ENCODE measurements around the gene GRK1. TPM values are rescaled to one million over a fixed set of nuclear protein-coding genes. Genes with fewer than 3 reads are reported as not detected.
"Not testable (repeated sequence)": the region's sequence is repeated elsewhere in the genome, so short reads cannot be mapped to it uniquely, and the experiment has no call there.

Gene GRK1
- total and polyA plus RNA-seq, 2 experiments from 2014 or later = not detected

DNA sequence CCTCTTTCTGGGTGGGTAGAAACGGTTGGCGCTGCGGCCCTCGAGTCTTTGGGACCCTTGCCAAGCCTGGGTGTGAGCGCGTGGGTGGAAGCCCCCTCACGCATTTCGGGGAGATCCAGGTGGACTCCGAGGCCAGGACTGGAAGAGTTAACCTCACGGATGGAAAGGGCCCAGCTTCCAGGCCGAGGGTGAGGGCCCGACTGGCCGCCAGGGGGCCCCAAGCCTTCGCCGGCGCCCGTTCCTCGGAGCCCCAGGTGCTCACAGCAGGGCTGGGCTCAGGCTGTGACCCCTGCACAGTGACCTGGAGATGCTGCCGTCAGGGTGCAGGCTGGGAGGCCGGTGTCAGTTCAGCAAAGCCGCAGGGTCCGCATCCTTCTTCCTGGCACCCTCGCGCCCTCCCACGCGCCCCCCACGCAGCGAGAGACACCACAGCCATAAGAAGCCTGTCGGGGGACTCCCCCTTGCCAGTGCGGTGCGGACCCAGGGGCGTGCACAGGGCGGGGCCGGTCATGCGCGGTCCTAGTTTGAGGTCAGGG lies 57.8 kb downstream of the GRK1 start:
- TF ChIP-seq, protein P1, sequence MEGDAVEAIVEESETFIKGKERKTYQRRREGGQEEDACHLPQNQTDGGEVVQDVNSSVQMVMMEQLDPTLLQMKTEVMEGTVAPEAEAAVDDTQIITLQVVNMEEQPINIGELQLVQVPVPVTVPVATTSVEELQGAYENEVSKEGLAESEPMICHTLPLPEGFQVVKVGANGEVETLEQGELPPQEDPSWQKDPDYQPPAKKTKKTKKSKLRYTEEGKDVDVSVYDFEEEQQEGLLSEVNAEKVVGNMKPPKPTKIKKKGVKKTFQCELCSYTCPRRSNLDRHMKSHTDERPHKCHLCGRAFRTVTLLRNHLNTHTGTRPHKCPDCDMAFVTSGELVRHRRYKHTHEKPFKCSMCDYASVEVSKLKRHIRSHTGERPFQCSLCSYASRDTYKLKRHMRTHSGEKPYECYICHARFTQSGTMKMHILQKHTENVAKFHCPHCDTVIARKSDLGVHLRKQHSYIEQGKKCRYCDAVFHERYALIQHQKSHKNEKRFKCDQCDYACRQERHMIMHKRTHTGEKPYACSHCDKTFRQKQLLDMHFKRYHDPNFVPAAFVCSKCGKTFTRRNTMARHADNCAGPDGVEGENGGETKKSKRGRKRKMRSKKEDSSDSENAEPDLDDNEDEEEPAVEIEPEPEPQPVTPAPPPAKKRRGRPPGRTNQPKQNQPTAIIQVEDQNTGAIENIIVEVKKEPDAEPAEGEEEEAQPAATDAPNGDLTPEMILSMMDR (conservative IDR thresholded peaks at IDR 0.05; ENCODE audit: low read depth in 2 of 2) = peak; percentile 73 to 83
- TF ChIP-seq ZNF114 (CRISPR knock-in tag; IDR thresholded peaks at IDR 0.05) = no peak
- TF ChIP-seq EZH2 (IDR thresholded peaks at IDR 0.05; ENCODE audit: low read depth, unreplicated experiment) = no peak
- TF ChIP-seq CREB1 (CRISPR knock-in tag; IDR thresholded peaks at IDR 0.05; ENCODE audit: low read depth) = 0 out of 2 replicates have a peak, but pooled peaks have one; percentile 36
- TF ChIP-seq STAT1 (IDR thresholded peaks at IDR 0.05; ENCODE audit: unreplicated experiment) = no peak
- peak; percentile 43; the same call in 1 of the 2 replicates for TF ChIP-seq POLR2AphosphoS5 (IDR thresholded peaks at IDR 0.05; ENCODE audit: low read depth)
- Histone ChIP-seq H3K4me1 (ENCODE audit: insufficient read depth) (0 out of 2 replicates have a peak, but pooled peaks cover 4% of the 10 kb centered on the region), H3K79me2 (replicated peaks; ENCODE audit: insufficient read depth) (no peaks in the 10 kb centered on the region), H3K4me2 (peak overlapping the region; percentile 81), H3K4me3 (peak overlapping the region; percentile 76), H3F3A (replicated peaks; ENCODE audit: low read depth) (0 out of 2 replicates have a peak, but pooled peaks cover 4% of the 10 kb centered on the region), H3K27ac (ENCODE audit: low read depth) (no peak overlapping the region), H2AFZ (peak overlapping the region; percentile 88; the same call in 1 of the 2 replicates), H3K9me2 (ENCODE audit: insufficient read depth) (peaks cover 7% of the 10 kb centered on the region; the same call in 1 of the 2 replicates), H4K20me1 (replicated peaks; ENCODE audit: insufficient read depth) (no peaks in the 10 kb centered on the region), H3K36me3 (ENCODE audit: insufficient read depth) (no peaks in the 10 kb centered on the region), H3K27me3 (ENCODE audit: insufficient read depth) (no peaks in the 10 kb centered on the region)
- Mint-ChIP-seq H3K4me3 (peak overlapping the region; percentile 68), H3K9me3 (peaks cover 5% of the 10 kb centered on the region; the same call in 2 of the 3 replicates), H3K27me3 (ENCODE audit: insufficient read depth, low read depth, poor library complexity) (peaks cover 10% of the 10 kb centered on the region), H3K27ac (no peak overlapping the region), H3K36me3 (ENCODE audit: low read depth) (no peaks in the 10 kb centered on the region), H3K4me1 (peaks cover 10% of the 10 kb centered on the region; the same call in 2 of the 3 replicates)
- ATAC-seq (peak; percentile 98), DNase-seq (ENCODE audit: low spot score) (peak; percentile 83)

DNA sequence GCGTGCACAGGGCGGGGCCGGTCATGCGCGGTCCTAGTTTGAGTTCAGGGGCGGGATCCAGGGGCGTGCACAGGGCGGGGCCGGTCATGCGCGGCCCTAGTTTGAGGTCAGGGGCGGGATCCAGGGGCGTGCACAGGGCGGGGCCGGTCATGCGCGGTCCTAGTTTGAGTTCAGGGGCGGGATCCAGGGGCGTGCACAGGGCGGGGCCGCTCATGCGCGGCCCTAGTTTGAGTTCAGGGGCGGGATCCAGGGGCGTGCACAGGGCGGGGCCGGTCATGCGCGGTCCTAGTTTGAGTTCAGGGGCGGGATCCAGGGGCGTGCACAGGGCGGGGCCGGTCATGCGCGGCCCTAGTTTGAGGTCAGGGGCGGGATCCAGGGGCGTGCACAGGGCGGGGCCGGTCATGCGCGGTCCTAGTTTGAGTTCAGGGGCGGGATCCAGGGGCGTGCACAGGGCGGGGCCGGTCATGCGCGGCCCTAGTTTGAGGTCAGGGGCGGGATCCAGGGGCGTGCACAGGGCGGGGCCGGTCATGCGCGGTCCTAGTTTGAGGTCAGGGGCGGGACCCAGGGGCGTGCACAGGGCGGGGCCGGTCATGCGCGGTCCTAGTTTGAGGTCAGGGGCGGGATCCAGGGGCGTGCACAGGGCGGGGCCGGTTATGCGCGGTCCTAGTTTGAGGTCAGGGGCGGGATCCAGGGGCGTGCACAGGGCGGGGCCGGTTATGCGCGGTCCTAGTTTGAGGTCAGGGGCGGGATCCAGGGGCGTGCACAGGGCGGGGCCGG lies 58.5 kb downstream of the GRK1 start:
- not testable (repeated sequence) for H3K27ac ChIP-seq (ENCODE audit: low read depth); H3K27ac Mint-ChIP-seq; H3K4me1 ChIP-seq (ENCODE audit: insufficient read depth); H3K79me2 ChIP-seq (replicated peaks; ENCODE audit: insufficient read depth); H3K36me3 Mint-ChIP-seq (ENCODE audit: low read depth); H3K36me3 ChIP-seq (ENCODE audit: insufficient read depth); H3K9me3 Mint-ChIP-seq; H3K4me2 ChIP-seq; DNase-seq (ENCODE audit: low spot score); H2AFZ ChIP-seq; H4K20me1 ChIP-seq (replicated peaks; ENCODE audit: insufficient read depth); H3F3A ChIP-seq (replicated peaks; ENCODE audit: low read depth); ATAC-seq; H3K27me3 Mint-ChIP-seq (ENCODE audit: insufficient read depth, low read depth, poor library complexity); H3K4me3 Mint-ChIP-seq; H3K4me1 Mint-ChIP-seq; H3K27me3 ChIP-seq (ENCODE audit: insufficient read depth); H3K9me2 ChIP-seq (ENCODE audit: insufficient read depth)
- H3K4me3 ChIP-seq = peak overlapping the region; percentile 76; the same call in 1 of the 2 replicates
- peak; percentile 89 for TF ChIP-seq STAT1 (IDR thresholded peaks at IDR 0.05; ENCODE audit: unreplicated experiment)

DNA sequence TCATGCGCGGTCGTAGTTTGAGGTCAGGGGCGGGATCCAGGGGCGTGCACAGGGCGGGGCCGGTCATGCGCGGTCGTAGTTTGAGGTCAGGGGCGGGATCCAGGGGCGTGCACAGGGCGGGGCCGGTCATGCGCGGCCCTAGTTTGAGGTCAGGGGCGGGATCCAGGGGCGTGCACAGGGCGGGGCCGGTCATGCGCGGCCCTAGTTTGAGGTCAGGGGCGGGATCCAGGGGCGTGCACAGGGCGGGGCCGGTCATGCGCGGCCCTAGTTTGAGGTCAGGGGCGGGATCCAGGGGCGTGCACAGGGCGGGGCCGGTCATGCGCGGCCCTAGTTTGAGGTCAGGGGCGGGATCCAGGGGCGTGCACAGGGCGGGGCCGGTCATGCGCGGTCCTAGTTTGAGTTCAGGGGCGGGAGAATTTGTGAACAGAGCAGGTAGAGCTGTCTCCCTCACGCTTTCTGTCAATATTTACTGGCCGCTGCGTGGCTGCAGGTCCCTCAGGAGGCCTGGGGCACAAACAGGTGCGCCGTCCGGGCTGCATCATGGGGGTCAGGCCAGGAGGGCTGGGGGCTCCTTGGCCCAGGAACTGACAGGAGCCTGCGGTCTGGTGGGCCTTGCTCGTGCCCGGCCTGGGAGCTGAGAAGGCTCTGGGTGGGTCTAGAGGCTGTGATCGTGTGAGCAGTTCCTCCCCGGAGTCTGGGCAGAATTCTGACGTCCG lies 59.2 kb downstream of the GRK1 start:
- peaks cover 13% of the 10 kb centered on the region for H3K27me3 Mint-ChIP-seq (ENCODE audit: insufficient read depth, low read depth, poor library complexity)
- not testable (repeated sequence) for H3K36me3 Mint-ChIP-seq (ENCODE audit: low read depth); H3K79me2 ChIP-seq (replicated peaks; ENCODE audit: insufficient read depth); H4K20me1 ChIP-seq (replicated peaks; ENCODE audit: insufficient read depth); H3K4me1 ChIP-seq (ENCODE audit: insufficient read depth); H3K9me3 Mint-ChIP-seq; H3K36me3 ChIP-seq (ENCODE audit: insufficient read depth); ATAC-seq; H3K27ac ChIP-seq (ENCODE audit: low read depth); H3K27me3 ChIP-seq (ENCODE audit: insufficient read depth); H3F3A ChIP-seq (replicated peaks; ENCODE audit: low read depth); H3K9me2 ChIP-seq (ENCODE audit: insufficient read depth); H3K27ac Mint-ChIP-seq; H3K4me1 Mint-ChIP-seq
- peak overlapping the region; percentile 81 for H3K4me2 ChIP-seq
- peak; percentile 40 for DNase-seq (ENCODE audit: low spot score)
- H3K4me3 Mint-ChIP-seq = peak overlapping the region; percentile 38; the same call in 2 of the 3 replicates
- peak overlapping the region; percentile 54 for H3K4me3 ChIP-seq
- H2AFZ ChIP-seq = peak overlapping the region; percentile 94

Measured in GM23338 (cell line).